Smooth muscle cell of the pulmonary artery (primary cell): Measurements from ENCODE around the gene SP100. TPM values are rescaled to one million over a fixed set of nuclear protein-coding genes. Genes with fewer than 3 reads are reported as not detected.

Experiments used
- total RNA-seq: library from RNA; depleted of rRNA; stranded (reverse); fragments of >200 nt; gene quantifications from 2 replicates; pipeline ENCODE4 v1.2.3, GENCODE V29; 2014

SP100 gene
- total RNA-seq = 94.7 and 111 TPM in 2 replicates

DNA sequence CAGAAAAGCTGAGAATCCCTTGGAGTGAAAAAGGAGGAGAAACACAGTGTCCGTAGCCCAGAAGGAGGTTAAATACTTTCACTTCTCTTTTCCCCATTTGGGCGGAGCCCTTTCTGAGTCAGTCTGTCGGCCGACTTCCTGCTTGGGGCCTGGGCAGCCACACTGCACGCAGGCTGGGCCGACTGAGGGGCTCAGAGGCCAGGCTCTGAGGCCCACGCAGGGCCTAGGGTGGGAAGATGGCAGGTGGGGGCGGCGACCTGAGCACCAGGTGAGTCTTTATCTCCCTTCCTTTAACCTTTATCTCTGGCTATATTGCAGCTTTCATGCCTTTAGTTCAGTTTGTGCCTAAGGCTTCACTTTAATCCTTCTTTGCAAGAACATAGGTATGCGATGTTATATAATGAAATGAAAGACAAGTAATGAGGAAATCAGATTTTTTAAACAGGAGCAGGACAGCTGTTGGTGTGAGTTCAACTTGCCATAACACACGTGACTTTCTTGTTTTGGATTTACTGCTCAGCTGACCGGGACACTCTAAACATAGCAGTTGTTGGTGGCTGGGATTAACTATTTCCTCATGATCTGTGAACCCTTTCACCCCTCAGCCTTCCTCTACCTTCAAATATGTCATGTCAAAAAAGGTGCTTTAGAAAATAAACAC is at the start of gene SP100:
SP100 (plus strand) TSS at position 141 of the 661 bp plus-strand sequence; CDS start at position 237, 96 bp downstream.

Other genes with a start within 250 kb of the SP100 start
- 3.7 and 4.8 TPM in 2 replicates for gene SP110, start 196.2 kb upstream of the SP100 start, total RNA-seq
- gene SP140, start 190.5 kb upstream of the SP100 start, total RNA-seq = 0.50 and 0.52 TPM in 2 replicates
- 7.6 and 8.2 TPM in 2 replicates for gene SP140L, start 89.0 kb upstream of the SP100 start, total RNA-seq